Gastrocnemius medialis (tissue), 4 donors: ENCODE data around the gene FBXO24.

Experiments
- POLR2A ChIP-seq, 2 donors: fragments of 450-650 bp; IDR thresholded peaks; one replicate each; pipeline ENCODE4 v1.6.1; 2017; ENCODE audit warnings: antibody characterized with exemption in 2 of 2, mild to moderate bottlenecking in 2 of 2, moderate library complexity in 2 of 2
- TF ChIP-seq, protein P1 (sequence below), 5 experiments: fragments of 450-650 bp in 3 of 5; fragments of 200-600 bp in 2 of 5; sonication (generic) in 2 of 5; IDR thresholded peaks in 4 of 5; conservative IDR thresholded peaks in 1 of 5; 1 replicate in 4 of 5; 2 replicates in 1 of 5; pipeline ENCODE4 v1.5.1; 2016 to 2019; ENCODE audit warnings: antibody characterized with exemption in 5 of 5, mild to moderate bottlenecking in 3 of 5, moderate library complexity in 3 of 5

DNA sequence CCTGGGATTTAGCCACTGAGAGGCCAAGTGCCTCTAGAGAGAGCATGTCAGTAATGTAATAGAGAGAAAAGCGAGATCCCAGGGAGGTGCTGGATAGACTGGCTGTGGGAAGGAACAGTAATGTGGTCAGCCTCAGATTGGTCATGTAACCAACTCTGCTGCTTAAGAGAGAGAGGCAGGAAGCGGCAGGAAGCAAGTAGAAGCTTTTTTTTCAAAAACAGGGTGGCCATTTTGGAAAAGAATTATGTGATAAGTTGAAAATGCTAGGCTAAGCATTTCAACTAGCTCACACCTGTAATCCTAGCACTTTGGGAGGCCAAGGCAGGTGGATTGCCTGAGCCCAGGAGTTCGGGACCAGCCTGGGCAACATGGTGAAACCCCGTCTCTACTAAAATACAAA, 12.3 kb downstream of the FBXO24 start:
- TF ChIP-seq, protein P1, sequence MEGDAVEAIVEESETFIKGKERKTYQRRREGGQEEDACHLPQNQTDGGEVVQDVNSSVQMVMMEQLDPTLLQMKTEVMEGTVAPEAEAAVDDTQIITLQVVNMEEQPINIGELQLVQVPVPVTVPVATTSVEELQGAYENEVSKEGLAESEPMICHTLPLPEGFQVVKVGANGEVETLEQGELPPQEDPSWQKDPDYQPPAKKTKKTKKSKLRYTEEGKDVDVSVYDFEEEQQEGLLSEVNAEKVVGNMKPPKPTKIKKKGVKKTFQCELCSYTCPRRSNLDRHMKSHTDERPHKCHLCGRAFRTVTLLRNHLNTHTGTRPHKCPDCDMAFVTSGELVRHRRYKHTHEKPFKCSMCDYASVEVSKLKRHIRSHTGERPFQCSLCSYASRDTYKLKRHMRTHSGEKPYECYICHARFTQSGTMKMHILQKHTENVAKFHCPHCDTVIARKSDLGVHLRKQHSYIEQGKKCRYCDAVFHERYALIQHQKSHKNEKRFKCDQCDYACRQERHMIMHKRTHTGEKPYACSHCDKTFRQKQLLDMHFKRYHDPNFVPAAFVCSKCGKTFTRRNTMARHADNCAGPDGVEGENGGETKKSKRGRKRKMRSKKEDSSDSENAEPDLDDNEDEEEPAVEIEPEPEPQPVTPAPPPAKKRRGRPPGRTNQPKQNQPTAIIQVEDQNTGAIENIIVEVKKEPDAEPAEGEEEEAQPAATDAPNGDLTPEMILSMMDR (IDR thresholded peaks at IDR 0.05 in 4 of 5, conservative IDR thresholded peaks at IDR 0.05 in 1 of 5), result no peak
- no peak for TF ChIP-seq POLR2A (IDR thresholded peaks at IDR 0.05)
